Neural progenitor cell (in vitro differentiated cells): ENCODE results near the gene RPH3AL. TPM values are rescaled to one million over a fixed set of nuclear protein-coding genes. Genes with fewer than 3 reads are reported as not detected.
A peak's percentile ranks its signal among the peaks of the same experiment; 100 is the strongest.

Source experiments
- DNase-seq: peaks from one replicate; pipeline ENCODE4 v3.0.0-alpha.2; 2016; ENCODE audit warnings: low spot score
- H2AFZ ChIP-seq: fragments of 200-600 bp; sonication (generic); replicated peaks from 2 replicates; pipeline ENCODE4 v1.6.1; 2016; ENCODE audit warnings: antibody characterized with exemption
- H3F3A ChIP-seq: fragments of 200-600 bp; sonication (generic); 2 replicates; pipeline ENCODE4 v1.6.1; 2016; ENCODE audit warnings: antibody characterized with exemption, low read depth
- H3K27ac ChIP-seq: fragments of 200-600 bp; sonication (generic); 2 replicates; pipeline ENCODE4 v1.5.1; 2016; ENCODE audit warnings: mild to moderate bottlenecking
- H3K27me3 ChIP-seq: fragments of 200-600 bp; sonication (generic); 2 replicates; pipeline ENCODE4 v1.6.1; 2016; ENCODE audit warnings: mild to moderate bottlenecking, moderate library complexity
- H3K36me3 ChIP-seq: fragments of 200-600 bp; sonication (generic); 2 replicates; pipeline ENCODE4 v1.5.1; 2016
- H3K4me1 ChIP-seq: fragments of 200-600 bp; sonication (generic); 2 replicates; pipeline ENCODE4 v1.6.1; 2016; ENCODE audit warnings: mixed run types
- H3K4me2 ChIP-seq: fragments of 200-600 bp; sonication (generic); 2 replicates; pipeline ENCODE4 v1.6.1; 2016
- H3K4me3 ChIP-seq: fragments of 200-600 bp; sonication (generic); 2 replicates; pipeline ENCODE4 v1.5.1; 2016
- H3K79me2 ChIP-seq: fragments of 200-600 bp; sonication (generic); 2 replicates; pipeline ENCODE4 v1.6.1; 2016; ENCODE audit warnings: low read depth
- H3K9ac ChIP-seq: fragments of 200-600 bp; sonication (generic); 2 replicates; pipeline ENCODE4 v1.6.1; 2016
- H3K9me3 ChIP-seq: fragments of 200-600 bp; sonication (generic); 2 replicates; pipeline ENCODE4 v1.5.1; 2016; ENCODE audit warnings: low read depth
- H4K20me1 ChIP-seq: fragments of 200-600 bp; sonication (generic); 2 replicates; pipeline ENCODE4 v1.6.1; 2016; ENCODE audit warnings: low read depth
- H3K27ac Mint-ChIP-seq: 3 replicates; pipeline ENCODE4 v1.8.0; 2021; ENCODE audit warnings: mixed read lengths
- H3K27me3 Mint-ChIP-seq: 2 replicates; pipeline ENCODE4 v1.8.0; 2022; ENCODE audit warnings: low read depth, mild to moderate bottlenecking, inconsistent platforms, moderate library complexity, mixed read lengths; ENCODE audit not compliant: insufficient read depth
- H3K36me3 Mint-ChIP-seq: 3 replicates; pipeline ENCODE4 v1.8.0; 2021; ENCODE audit warnings: mixed read lengths
- H3K4me1 Mint-ChIP-seq: 3 replicates; pipeline ENCODE4 v1.8.0; 2021; ENCODE audit warnings: mixed read lengths
- H3K4me3 Mint-ChIP-seq: 3 replicates; pipeline ENCODE4 v1.8.0; 2021; ENCODE audit warnings: mild to moderate bottlenecking, moderate library complexity, mixed read lengths
- H3K9me3 Mint-ChIP-seq: 3 replicates; pipeline ENCODE4 v1.8.0; 2020; ENCODE audit warnings: mixed read lengths
- EZH2 ChIP-seq: fragments of 200-600 bp; sonication (generic); IDR thresholded peaks from 2 replicates; pipeline ENCODE4 v1.6.1; 2017; ENCODE audit warnings: antibody characterized with exemption, mild to moderate bottlenecking, moderate library complexity
- EZH2phosphoT487 ChIP-seq: fragments of 200-600 bp; sonication (generic); IDR thresholded peaks from 2 replicates; pipeline ENCODE4 v1.6.1; 2017; ENCODE audit warnings: antibody characterized with exemption
- total RNA-seq: library from RNA; depleted of rRNA; stranded (reverse); fragments of >200 nt; gene quantifications from 2 replicates; pipeline ENCODE4 v1.2.3, GENCODE V29; 2015; ENCODE audit warnings: low replicate concordance
- TF ChIP-seq, protein P1 (sequence below): fragments of 200-600 bp; sonication (generic); IDR thresholded peaks from 2 replicates; pipeline ENCODE4 v1.5.1; 2017; ENCODE audit warnings: antibody characterized with exemption, mild to moderate bottlenecking

The RPH3AL gene
- total RNA-seq, 1 donor from 2014 or later, result 7.5 TPM

DNA sequence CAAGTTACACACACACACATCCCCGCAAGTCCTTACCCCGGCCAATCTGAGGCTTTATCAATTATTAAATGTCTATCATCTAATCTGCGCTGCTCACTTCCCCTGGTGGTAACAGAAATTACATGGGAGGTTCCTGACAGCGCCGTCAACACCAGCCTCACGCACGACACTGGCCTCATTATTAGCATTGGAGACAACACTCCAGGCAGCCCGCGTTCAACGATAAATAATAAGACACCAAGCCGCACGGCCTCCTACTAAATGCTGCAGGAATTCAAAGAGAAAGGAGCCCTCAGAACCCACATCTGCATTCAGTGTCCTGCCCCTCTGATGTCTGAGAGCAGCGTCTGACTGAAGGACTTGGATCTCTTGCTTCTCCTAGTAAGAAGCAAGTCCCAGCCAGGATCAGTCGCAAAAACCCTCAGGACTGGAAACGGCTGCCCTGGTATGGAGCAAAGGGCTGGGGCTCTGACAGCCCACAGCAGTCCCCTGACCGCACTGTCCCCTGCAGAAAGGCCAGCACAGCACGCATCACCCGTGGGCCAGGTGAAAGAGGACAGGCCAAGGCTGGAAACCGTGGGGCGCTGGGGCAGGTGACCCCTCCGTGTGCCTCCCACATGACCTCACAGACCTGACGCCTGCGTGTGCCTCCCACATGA is 7.6 kb upstream of the RPH3AL start:
- Mint-ChIP-seq H3K4me3 (no peak overlapping the region), H3K27ac (peak overlapping the region; percentile 11), H3K4me1 (peaks cover 36% of the 10 kb centered on the region), H3K36me3 (peaks cover 2% of the 10 kb centered on the region), H3K9me3 (peaks cover 9% of the 10 kb centered on the region), H3K27me3 (peaks cover 7% of the 10 kb centered on the region)
- H3K4me3 ChIP-seq, result no peak overlapping the region
- H3F3A ChIP-seq, result peaks cover 5% of the 10 kb centered on the region
- H2AFZ ChIP-seq, result no peak overlapping the region
- TF ChIP-seq EZH2 (no peak), EZH2phosphoT487 (no peak)
- TF ChIP-seq, protein P1, sequence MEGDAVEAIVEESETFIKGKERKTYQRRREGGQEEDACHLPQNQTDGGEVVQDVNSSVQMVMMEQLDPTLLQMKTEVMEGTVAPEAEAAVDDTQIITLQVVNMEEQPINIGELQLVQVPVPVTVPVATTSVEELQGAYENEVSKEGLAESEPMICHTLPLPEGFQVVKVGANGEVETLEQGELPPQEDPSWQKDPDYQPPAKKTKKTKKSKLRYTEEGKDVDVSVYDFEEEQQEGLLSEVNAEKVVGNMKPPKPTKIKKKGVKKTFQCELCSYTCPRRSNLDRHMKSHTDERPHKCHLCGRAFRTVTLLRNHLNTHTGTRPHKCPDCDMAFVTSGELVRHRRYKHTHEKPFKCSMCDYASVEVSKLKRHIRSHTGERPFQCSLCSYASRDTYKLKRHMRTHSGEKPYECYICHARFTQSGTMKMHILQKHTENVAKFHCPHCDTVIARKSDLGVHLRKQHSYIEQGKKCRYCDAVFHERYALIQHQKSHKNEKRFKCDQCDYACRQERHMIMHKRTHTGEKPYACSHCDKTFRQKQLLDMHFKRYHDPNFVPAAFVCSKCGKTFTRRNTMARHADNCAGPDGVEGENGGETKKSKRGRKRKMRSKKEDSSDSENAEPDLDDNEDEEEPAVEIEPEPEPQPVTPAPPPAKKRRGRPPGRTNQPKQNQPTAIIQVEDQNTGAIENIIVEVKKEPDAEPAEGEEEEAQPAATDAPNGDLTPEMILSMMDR, result no peak
- H4K20me1 ChIP-seq, result no peaks in the 10 kb centered on the region
- no peak for DNase-seq
- no peak overlapping the region for H3K27ac ChIP-seq
- no peak overlapping the region for H3K4me2 ChIP-seq
- no peaks in the 10 kb centered on the region for H3K9me3 ChIP-seq
- no peaks in the 10 kb centered on the region for H3K27me3 ChIP-seq
- H3K4me1 ChIP-seq, result no peaks in the 10 kb centered on the region
- H3K79me2 ChIP-seq, result no peaks in the 10 kb centered on the region
- no peak overlapping the region for H3K9ac ChIP-seq
- H3K36me3 ChIP-seq, result no peaks in the 10 kb centered on the region

DNA sequence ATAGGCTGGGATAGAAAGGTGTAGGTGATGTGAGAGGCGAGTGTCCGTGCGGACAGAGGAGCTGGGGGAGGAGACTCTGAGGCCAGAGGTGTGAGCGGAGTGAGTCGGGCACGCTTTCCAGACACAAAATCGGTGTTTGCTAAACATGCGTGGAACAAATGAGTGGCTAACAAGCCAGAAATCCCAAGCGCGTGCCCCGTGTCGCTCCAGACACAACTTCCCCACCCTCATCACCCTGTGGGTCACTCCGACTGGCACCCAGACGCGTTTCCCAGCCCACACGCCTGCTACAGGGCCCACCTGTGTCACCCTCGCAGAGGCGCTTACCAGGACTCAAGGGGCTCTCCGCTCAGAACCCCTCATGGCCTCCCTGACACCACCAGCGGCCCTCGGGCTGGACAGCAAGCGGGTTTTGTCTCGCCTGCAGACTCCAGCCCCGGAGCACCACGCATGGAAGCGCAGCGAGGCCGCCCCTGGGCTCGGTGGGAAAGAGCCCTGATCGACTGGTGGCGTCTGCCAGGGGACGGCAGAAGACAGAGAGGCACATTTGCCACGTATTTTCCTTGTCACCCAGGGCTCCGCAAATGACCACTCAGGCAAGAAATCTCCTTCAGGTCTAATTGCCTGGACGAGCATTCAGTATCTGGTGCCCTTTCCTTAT is 6.0 kb upstream of the RPH3AL start:
- Histone ChIP-seq H3K9ac (no peak overlapping the region), H3K4me3 (no peak overlapping the region), H3K9me3 (no peaks in the 10 kb centered on the region), H2AFZ (no peak overlapping the region), H3K4me2 (no peak overlapping the region), H4K20me1 (no peaks in the 10 kb centered on the region), H3K79me2 (no peaks in the 10 kb centered on the region), H3F3A (peaks cover 5% of the 10 kb centered on the region), H3K4me1 (no peaks in the 10 kb centered on the region), H3K27me3 (no peaks in the 10 kb centered on the region), H3K27ac (no peak overlapping the region), H3K36me3 (no peaks in the 10 kb centered on the region)
- H3K4me3 Mint-ChIP-seq, result no peak overlapping the region
- peak overlapping the region; percentile 62 for H3K27ac Mint-ChIP-seq
- H3K9me3 Mint-ChIP-seq, result peaks cover 9% of the 10 kb centered on the region
- H3K27me3 Mint-ChIP-seq, result peaks cover 9% of the 10 kb centered on the region
- H3K4me1 Mint-ChIP-seq, result peaks cover 40% of the 10 kb centered on the region
- TF ChIP-seq, protein P1, result no peak
- TF ChIP-seq EZH2phosphoT487, result no peak
- TF ChIP-seq EZH2, result no peak
- DNase-seq, result no peak
- H3K36me3 Mint-ChIP-seq, result peaks cover 2% of the 10 kb centered on the region

GRCh38 chr17:357644-358043 is 5.0 kb upstream of the RPH3AL start:
- Mint-ChIP-seq H3K36me3 (peaks cover 2% of the 10 kb centered on the region), H3K4me1 (peaks cover 49% of the 10 kb centered on the region), H3K9me3 (peaks cover 9% of the 10 kb centered on the region), H3K27ac (no peak overlapping the region), H3K4me3 (no peak overlapping the region), H3K27me3 (peaks cover 9% of the 10 kb centered on the region)
- peaks cover 9% of the 10 kb centered on the region for H3K4me1 ChIP-seq
- H3K4me2 ChIP-seq, result no peak overlapping the region
- no peak overlapping the region for H3K4me3 ChIP-seq
- H3K27ac ChIP-seq, result no peak overlapping the region
- peaks cover 6% of the 10 kb centered on the region for H3F3A ChIP-seq
- H3K9me3 ChIP-seq, result no peaks in the 10 kb centered on the region
- no peak for DNase-seq
- no peaks in the 10 kb centered on the region for H4K20me1 ChIP-seq
- no peaks in the 10 kb centered on the region for H3K79me2 ChIP-seq
- no peaks in the 10 kb centered on the region for H3K27me3 ChIP-seq
- no peak overlapping the region for H2AFZ ChIP-seq
- no peaks in the 10 kb centered on the region for H3K36me3 ChIP-seq
- no peak overlapping the region for H3K9ac ChIP-seq
- TF ChIP-seq EZH2phosphoT487, result no peak
- no peak for TF ChIP-seq EZH2
- TF ChIP-seq, protein P1, result no peak
